T1000 (cell line): Measurements from ENCODE around the gene TPMT.

Experiments used
- DNase-seq: peaks from one replicate; lab custom pipeline; 2025; ENCODE audit warnings: mixed read lengths; lab: John Stamatoyannopoulos, UW

The TPMT gene

GRCh38 chr6:18115356-18115755 lies 39.5 kb downstream of the TPMT start:
- no peak for DNase-seq

GRCh38 chr6:18110162-18110561 lies 44.7 kb downstream of the TPMT start:
- DNase-seq: no peak

- DNase-seq: no peak
Observed at GRCh38 chr6:18107061-18107460, 47.8 kb downstream of the TPMT start.

GRCh38 chr6:18102783-18103509 lies 51.9 kb downstream of the TPMT start:
- no peak for DNase-seq

- no peak for DNase-seq
Observed at GRCh38 chr6:18101873-18102272, 53.0 kb downstream of the TPMT start.

GRCh38 chr6:18101271-18101670 lies 53.6 kb downstream of the TPMT start:
- DNase-seq: no peak

GRCh38 chr6:18100296-18100695 lies 54.6 kb downstream of the TPMT start:
- no peak for DNase-seq

GRCh38 chr6:18099511-18099910 lies 55.4 kb downstream of the TPMT start:
- DNase-seq: no peak

GRCh38 chr6:18096423-18096822 lies 58.5 kb downstream of the TPMT start:
- no peak for DNase-seq

GRCh38 chr6:18091382-18091781 lies 63.5 kb downstream of the TPMT start:
- no peak for DNase-seq

- DNase-seq: no peak
Observed at GRCh38 chr6:18090349-18090786, 64.5 kb downstream of the TPMT start.

- DNase-seq: no peak
Observed at GRCh38 chr6:18088419-18089296, 66.2 kb downstream of the TPMT start.

GRCh38 chr6:18087396-18088165 lies 67.3 kb downstream of the TPMT start:
- DNase-seq: no peak

GRCh38 chr6:18081025-18081668 lies 73.7 kb downstream of the TPMT start:
- DNase-seq: no peak

GRCh38 chr6:18080544-18080943 lies 74.3 kb downstream of the TPMT start:
- no peak for DNase-seq

GRCh38 chr6:18078866-18079265 lies 76.0 kb downstream of the TPMT start:
- no peak for DNase-seq
